Measurements from ENCODE around the gene COX7A2L.

GRCh38 chr2:42385225-42385624 is 24.2 kb upstream of the COX7A2L start:
- TF ChIP-seq SIN3A (IDR thresholded peaks at IDR 0.05; ENCODE audit: borderline replicate concordance, insufficient read depth, low read length) (no peak), TAF1 (IDR thresholded peaks at IDR 0.05; ENCODE audit: borderline replicate concordance, insufficient read depth, low read length) (no peak), POLR2AphosphoS5 (IDR thresholded peaks at IDR 0.05; ENCODE audit: low read depth, low read length) (no peak)
